CD14-positive monocyte (primary cell): ENCODE measurements around the gene SGK1. TPM values are rescaled to one million over a fixed set of nuclear protein-coding genes. Genes with fewer than 3 reads are reported as not detected.

Experiments used
- DNase-seq, 3 donors: peaks; one replicate each; pipeline ENCODE4 v3.0.0-alpha.2; 2011 to 2022
- H2AFZ ChIP-seq: 2 replicates; pipeline ENCODE4 v1.6.0; 2012; ENCODE audit warnings: mild to moderate bottlenecking, low read depth, low read length, inconsistent platforms; ENCODE audit not compliant: insufficient read depth, poor library complexity, severe bottlenecking
- H3K27ac ChIP-seq, 2 donors: 1 replicate in 1 of 2; 2 replicates in 1 of 2; pipeline ENCODE4 v1.5.1; 2012 to 2013; ENCODE audit warnings: low read length in 2 of 2, control low read depth in 1 of 2, inconsistent platforms in 1 of 2, low read depth in 1 of 2, mild to moderate bottlenecking in 1 of 2
- H3K27me3 ChIP-seq, 2 donors: one replicate each; pipeline versions ENCODE4 v1.6.0 to v1.6.1; 2011 to 2013; ENCODE audit warnings: low read length in 2 of 2; ENCODE audit not compliant: control insufficient read depth in 2 of 2, insufficient read depth in 2 of 2
- H3K36me3 ChIP-seq, 2 donors: replicated peaks in 1 of 2; 1 replicate in 1 of 2; 2 replicates in 1 of 2; pipeline versions ENCODE4 v1.5.1 to v1.6.1; 2012 to 2013; ENCODE audit warnings: low read length in 2 of 2, control low read depth in 1 of 2, inconsistent platforms in 1 of 2, mild to moderate bottlenecking in 1 of 2; ENCODE audit not compliant: insufficient read depth in 2 of 2, control insufficient read depth in 1 of 2
- H3K4me1 ChIP-seq, 2 donors: 1 replicate in 1 of 2; 2 replicates in 1 of 2; pipeline versions ENCODE4 v1.5.1 to v1.6.1; 2012 to 2013; ENCODE audit warnings: low read length in 2 of 2, control low read depth in 1 of 2, inconsistent platforms in 1 of 2, mild to moderate bottlenecking in 1 of 2, moderate library complexity in 1 of 2; ENCODE audit not compliant: insufficient read depth in 2 of 2, control insufficient read depth in 1 of 2
- H3K4me2 ChIP-seq: replicated peaks from 2 replicates; pipeline ENCODE3; 2012; ENCODE audit warnings: low read length, moderate library complexity, mild to moderate bottlenecking; ENCODE audit not compliant: poor library complexity, severe bottlenecking; ENCODE audit errors: extremely low read depth
- H3K4me3 ChIP-seq, 3 experiments: fragments of 200-600 bp in 1 of 3; sonication (generic) in 1 of 3; replicated peaks in 1 of 3; 1 replicate in 2 of 3; 2 replicates in 1 of 3; pipeline ENCODE4 v1.5.1; 2011 to 2013; ENCODE audit warnings: low read length in 3 of 3, mild to moderate bottlenecking in 3 of 3, control low read depth in 2 of 3, low read depth in 2 of 3, inconsistent platforms in 1 of 3, moderate library complexity in 1 of 3
- H3K79me2 ChIP-seq: 2 replicates; pipeline ENCODE4 v1.6.0; 2012; ENCODE audit warnings: mild to moderate bottlenecking, control low read depth, inconsistent platforms, low read length, moderate library complexity; ENCODE audit not compliant: insufficient read depth
- H3K9ac ChIP-seq: 2 replicates; pipeline ENCODE4 v1.6.0; 2017; ENCODE audit warnings: low read length, mild to moderate bottlenecking; ENCODE audit not compliant: insufficient read depth, poor library complexity, severe bottlenecking
- H3K9me3 ChIP-seq, 2 donors: replicated peaks in 1 of 2; 1 replicate in 1 of 2; 2 replicates in 1 of 2; pipeline versions ENCODE4 v1.5.1 to v1.6.1; 2012 to 2013; ENCODE audit warnings: low read length in 2 of 2, control low read depth in 1 of 2; ENCODE audit not compliant: control insufficient read depth in 1 of 2, insufficient read depth in 1 of 2
- H4K20me1 ChIP-seq: 2 replicates; pipeline ENCODE4 v1.6.0; 2012; ENCODE audit warnings: mild to moderate bottlenecking, low read length, control low read depth, moderate library complexity; ENCODE audit not compliant: insufficient read depth
- H3K27ac Mint-ChIP-seq, 7 donors: one replicate each; pipeline ENCODE4 v1.8.0; 2020; ENCODE audit warnings: mild to moderate bottlenecking in 7 of 7, mixed read lengths in 7 of 7, moderate library complexity in 6 of 7, inconsistent platforms in 2 of 7
- H3K27me3 Mint-ChIP-seq, 3 donors: one replicate each; pipeline ENCODE4 v1.8.0; 2021 to 2022; ENCODE audit warnings: low read depth in 3 of 3, mild to moderate bottlenecking in 3 of 3, mixed read lengths in 3 of 3, moderate library complexity in 3 of 3, inconsistent platforms in 1 of 3
- H3K36me3 Mint-ChIP-seq, 2 donors: one replicate each; pipeline ENCODE4 v1.8.0; 2020; ENCODE audit warnings: mixed read lengths in 2 of 2, inconsistent platforms in 1 of 2, mild to moderate bottlenecking in 1 of 2
- H3K4me1 Mint-ChIP-seq: one replicate; pipeline ENCODE4 v1.8.0; 2020; ENCODE audit warnings: mild to moderate bottlenecking, mixed read lengths
- H3K4me3 Mint-ChIP-seq, 2 donors: one replicate each; pipeline ENCODE4 v1.8.0; 2020; ENCODE audit warnings: mild to moderate bottlenecking in 2 of 2, mixed read lengths in 2 of 2, moderate library complexity in 1 of 2
- H3K9me3 Mint-ChIP-seq, 7 donors: one replicate each; pipeline ENCODE4 v1.8.0; 2020 to 2022; ENCODE audit warnings: mixed read lengths in 7 of 7, mild to moderate bottlenecking in 6 of 7, moderate library complexity in 6 of 7, inconsistent platforms in 2 of 7
- WGBS: methylation state at CpG from one replicate; pipeline ENCODE4 v1.1.5; 2013; ENCODE audit warnings: missing lambda C conversion rate; ENCODE audit not compliant: insufficient coverage; 5-methylcytosine and 5-hydroxymethylcytosine counted together
- intact Hi-C, 2 donors: fragments of 100-400 bp; cut with micrococcal nuclease; formaldehyde crosslinking; loops; one replicate each; pipeline versions ENCODE4 v1.15.0 to v1.15.1; 2023
- polyA plus RNA-seq, 3 donors: library from polyadenylated mRNA; depleted of rRNA in 1 of 3; unstranded in 2 of 3; stranded (reverse) in 1 of 3; fragments of 300-500 nt in 2 of 3; fragments of >200 nt in 1 of 3; fragmentation: Illumina TruSeq in 2 of 3; gene quantifications; 1 replicate in 2 of 3; 2 replicates in 1 of 3; pipeline ENCODE4 v1.2.3, GENCODE V29; 2012 to 2021
- TF ChIP-seq, protein P1 (sequence below): fragments of 200-600 bp; IDR thresholded peaks from one replicate; pipeline ENCODE4 v1.8.0; 2022; ENCODE audit warnings: antibody characterized with exemption, mild to moderate bottlenecking

Gene SGK1
- polyA plus RNA-seq, 3 donors: 373 to 419 (median 407) TPM

DNA sequence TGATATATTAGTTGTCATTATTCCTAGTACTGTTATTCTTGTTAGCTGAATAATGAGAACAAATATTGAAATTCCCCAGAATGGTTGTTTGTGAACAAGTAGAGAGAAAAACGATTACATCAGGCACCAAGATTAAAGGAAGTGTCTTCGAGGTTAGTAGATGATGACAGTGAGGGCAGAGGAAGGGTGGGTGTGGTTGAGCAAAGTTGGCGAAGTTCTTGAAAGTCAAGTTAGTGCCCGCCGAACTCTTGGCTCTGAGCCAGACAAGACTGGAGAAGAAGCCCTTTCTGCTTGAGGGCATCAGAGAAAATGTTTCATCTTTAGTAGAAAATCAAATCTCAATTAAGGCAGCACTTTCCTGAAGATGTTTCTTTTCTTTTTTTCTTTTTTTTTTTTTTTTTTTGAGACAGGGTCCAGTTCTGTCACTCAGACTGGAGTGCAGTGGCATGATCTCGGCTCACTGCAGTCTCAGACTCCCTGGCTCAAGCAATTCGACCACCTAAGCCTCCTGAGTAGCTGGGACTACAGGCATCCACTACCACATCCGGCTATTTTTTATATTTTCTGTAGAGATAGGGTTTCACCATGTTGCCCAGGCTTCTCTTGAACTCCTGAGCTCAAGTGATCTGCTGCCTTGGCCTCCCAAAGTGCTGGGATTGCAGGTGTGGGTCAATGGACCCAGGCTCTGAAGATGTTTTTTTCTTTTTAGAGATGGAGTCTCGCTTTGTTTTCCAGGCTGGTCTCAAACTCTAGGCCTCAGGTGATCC is 77.1 kb downstream of the SGK1 start:
- WGBS: 0% methylated on average over 2 of the region's 9 CpGs
- no peaks in the 10 kb centered on the region for H4K20me1 ChIP-seq
- H3K4me1 ChIP-seq: peaks cover 47 to 57% of the 10 kb centered on the region in 2 donors
- no peaks in the 10 kb centered on the region for H3K9me3 ChIP-seq
- DNase-seq: peak; percentile 93 to 96 (median 95)
- H3K27ac Mint-ChIP-seq: peak overlapping the region; percentile 84 to 96 (median 92)
- H3K9ac ChIP-seq: no peak overlapping the region
- peak overlapping the region; percentile 57 to 80 for H3K27ac ChIP-seq
- H3K4me2 ChIP-seq: peak overlapping the region; percentile 41
- H3K9me3 Mint-ChIP-seq: peaks cover 0 to 2% (median 0%) of the 10 kb centered on the region in 7 donors
- peak overlapping the region in 1 of 3 experiments; percentile 30 for H3K4me3 ChIP-seq
- H3K36me3 ChIP-seq: no peaks in the 10 kb centered on the region
- H3K4me1 Mint-ChIP-seq: peaks cover 50% of the 10 kb centered on the region
- peaks cover 0 to 5% (median 0%) of the 10 kb centered on the region in 3 donors for H3K27me3 Mint-ChIP-seq
- intact Hi-C loops: loop anchor here in 1 of 2 donors (5.0 kb wide), 2 partner anchors 36 to 401 kb away; no protein-coding TSS in a partner anchor
- TF ChIP-seq, protein P1, sequence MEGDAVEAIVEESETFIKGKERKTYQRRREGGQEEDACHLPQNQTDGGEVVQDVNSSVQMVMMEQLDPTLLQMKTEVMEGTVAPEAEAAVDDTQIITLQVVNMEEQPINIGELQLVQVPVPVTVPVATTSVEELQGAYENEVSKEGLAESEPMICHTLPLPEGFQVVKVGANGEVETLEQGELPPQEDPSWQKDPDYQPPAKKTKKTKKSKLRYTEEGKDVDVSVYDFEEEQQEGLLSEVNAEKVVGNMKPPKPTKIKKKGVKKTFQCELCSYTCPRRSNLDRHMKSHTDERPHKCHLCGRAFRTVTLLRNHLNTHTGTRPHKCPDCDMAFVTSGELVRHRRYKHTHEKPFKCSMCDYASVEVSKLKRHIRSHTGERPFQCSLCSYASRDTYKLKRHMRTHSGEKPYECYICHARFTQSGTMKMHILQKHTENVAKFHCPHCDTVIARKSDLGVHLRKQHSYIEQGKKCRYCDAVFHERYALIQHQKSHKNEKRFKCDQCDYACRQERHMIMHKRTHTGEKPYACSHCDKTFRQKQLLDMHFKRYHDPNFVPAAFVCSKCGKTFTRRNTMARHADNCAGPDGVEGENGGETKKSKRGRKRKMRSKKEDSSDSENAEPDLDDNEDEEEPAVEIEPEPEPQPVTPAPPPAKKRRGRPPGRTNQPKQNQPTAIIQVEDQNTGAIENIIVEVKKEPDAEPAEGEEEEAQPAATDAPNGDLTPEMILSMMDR: no peak
- H2AFZ ChIP-seq: no peak overlapping the region
- peaks cover 2 to 3% of the 10 kb centered on the region in 2 donors for H3K36me3 Mint-ChIP-seq
- H3K27me3 ChIP-seq: no peaks in the 10 kb centered on the region
- H3K4me3 Mint-ChIP-seq: peak overlapping the region; percentile 27 to 39
- H3K79me2 ChIP-seq: no peaks in the 10 kb centered on the region

DNA sequence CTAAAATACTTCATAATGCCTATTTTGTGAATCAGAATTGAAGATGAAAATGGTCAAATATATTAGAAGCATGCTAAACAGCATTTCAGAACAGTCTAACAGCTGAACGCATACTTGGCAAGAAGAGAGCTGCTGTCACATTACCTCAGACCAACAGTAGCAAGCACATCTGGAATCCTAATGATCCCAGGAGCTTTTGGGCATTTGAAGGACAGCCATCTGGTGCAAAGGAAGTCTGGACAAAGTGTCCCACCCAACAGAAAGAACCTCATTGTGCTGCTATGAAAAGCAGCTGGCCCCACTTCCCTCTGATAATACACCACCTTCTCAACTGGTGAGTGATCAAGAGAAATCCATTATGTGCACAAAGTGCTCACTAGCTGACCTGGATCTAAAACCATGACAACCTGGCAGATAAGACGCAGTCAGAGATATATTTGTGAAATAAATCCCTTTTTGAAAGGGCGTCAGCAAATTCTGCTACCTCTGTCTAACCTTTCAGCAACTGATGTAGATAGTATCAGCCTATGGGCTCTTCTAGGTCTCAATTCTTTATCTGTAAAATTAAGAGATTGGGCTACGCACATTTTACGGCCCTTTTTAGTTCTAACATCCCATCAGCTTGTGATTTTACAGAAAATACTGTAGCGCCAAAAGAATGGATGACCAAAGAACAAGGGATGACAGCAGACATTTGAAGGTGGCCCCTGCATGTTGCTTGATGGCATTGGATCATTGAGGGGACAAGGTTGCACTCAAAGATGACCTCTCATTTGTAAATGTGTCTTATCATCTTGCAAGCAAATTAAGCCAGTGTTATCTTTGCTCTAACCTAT is 78.7 kb downstream of the SGK1 start:
- peak overlapping the region in 1 of 2 donors; percentile 80 for H3K27ac ChIP-seq
- H3K4me3 Mint-ChIP-seq: no peak overlapping the region
- H3K79me2 ChIP-seq: no peaks in the 10 kb centered on the region
- peak overlapping the region; percentile 14 for H2AFZ ChIP-seq
- no peaks in the 10 kb centered on the region for H3K9me3 ChIP-seq
- H3K4me1 ChIP-seq: peaks cover 49 to 63% of the 10 kb centered on the region in 2 donors
- H3K9me3 Mint-ChIP-seq: peaks cover 0 to 2% (median 0%) of the 10 kb centered on the region in 7 donors
- no peak overlapping the region for H3K9ac ChIP-seq
- H3K27ac Mint-ChIP-seq: peak overlapping the region; percentile 84 to 96 (median 92)
- DNase-seq: no peak
- H3K27me3 Mint-ChIP-seq: peaks cover 0 to 5% (median 0%) of the 10 kb centered on the region in 3 donors
- TF ChIP-seq, protein P1: no peak
- no peaks in the 10 kb centered on the region for H3K27me3 ChIP-seq
- no peaks in the 10 kb centered on the region for H3K36me3 ChIP-seq
- H4K20me1 ChIP-seq: no peaks in the 10 kb centered on the region
- WGBS: 0% methylated on average over 1 of the region's 6 CpGs
- peaks cover 48% of the 10 kb centered on the region for H3K4me1 Mint-ChIP-seq
- H3K36me3 Mint-ChIP-seq: peaks cover 2 to 3% of the 10 kb centered on the region in 2 donors
- no peak overlapping the region for H3K4me3 ChIP-seq
- H3K4me2 ChIP-seq: no peak overlapping the region
- intact Hi-C loops: loop anchor here (5.0 to 10.0 kb wide), 2 partner anchors 48 to 186 kb away; no protein-coding TSS in a partner anchor
